ENCODE measurements around the gene MRAS. TPM values are rescaled to one million over a fixed set of nuclear protein-coding genes. Genes with fewer than 3 reads are reported as not detected.

Gene MRAS
- total RNA-seq, 1 donor from 2014 or later: 349 TPM

- Histone ChIP-seq H3K4me3 (no peak overlapping the region), H3K36me3 (peaks cover 10% of the 10 kb centered on the region), H3K27me3 (ENCODE audit: low read depth) (no peaks in the 10 kb centered on the region), H3K27ac (replicated peaks) (peak overlapping the region; percentile 92), H3K4me1 (peaks cover 100% of the 10 kb centered on the region), H3K9me3 (replicated peaks) (no peaks in the 10 kb centered on the region)
- no peak for TF ChIP-seq CTCF (IDR thresholded peaks at IDR 0.05; ENCODE audit: borderline replicate concordance)
- no peak for DNase-seq
- intact Hi-C loops (cut with micrococcal nuclease): no loop called here
Observed at GRCh38 chr3:138359148-138359918, 11.0 kb downstream of the MRAS start.

GRCh38 chr3:138359919-138360868 lies 11.8 kb downstream of the MRAS start:
- intact Hi-C loops (cut with micrococcal nuclease): no loop called here
- Histone ChIP-seq H3K36me3 (peaks cover 8% of the 10 kb centered on the region), H3K4me3 (no peak overlapping the region), H3K9me3 (replicated peaks) (no peaks in the 10 kb centered on the region), H3K27me3 (ENCODE audit: low read depth) (no peaks in the 10 kb centered on the region), H3K27ac (replicated peaks) (peak overlapping the region; percentile 92), H3K4me1 (peaks cover 100% of the 10 kb centered on the region)
- peak; percentile 77 for DNase-seq
- TF ChIP-seq CTCF (IDR thresholded peaks at IDR 0.05; ENCODE audit: borderline replicate concordance): no peak

GRCh38 chr3:138360869-138361525 lies 12.6 kb downstream of the MRAS start:
- peaks cover under 1% of the 10 kb centered on the region for H3K36me3 ChIP-seq
- intact Hi-C loops (cut with micrococcal nuclease): no loop called here
- no peaks in the 10 kb centered on the region for H3K27me3 ChIP-seq (ENCODE audit: low read depth)
- H3K9me3 ChIP-seq (replicated peaks): no peaks in the 10 kb centered on the region
- no peak for DNase-seq
- no peak overlapping the region for H3K4me3 ChIP-seq
- H3K27ac ChIP-seq (replicated peaks): peak overlapping the region; percentile 92
- no peak for TF ChIP-seq CTCF (IDR thresholded peaks at IDR 0.05; ENCODE audit: borderline replicate concordance)
- peaks cover 100% of the 10 kb centered on the region for H3K4me1 ChIP-seq

- no peak for DNase-seq
- Histone ChIP-seq H3K4me1 (peaks cover 100% of the 10 kb centered on the region), H3K27ac (replicated peaks) (peak overlapping the region; percentile 92), H3K4me3 (no peak overlapping the region), H3K27me3 (ENCODE audit: low read depth) (no peaks in the 10 kb centered on the region), H3K36me3 (no peaks in the 10 kb centered on the region), H3K9me3 (replicated peaks) (no peaks in the 10 kb centered on the region)
- no peak for TF ChIP-seq CTCF (IDR thresholded peaks at IDR 0.05; ENCODE audit: borderline replicate concordance)
- intact Hi-C loops (cut with micrococcal nuclease): no loop called here
Observed at GRCh38 chr3:138361561-138361971, 13.2 kb downstream of the MRAS start.

GRCh38 chr3:138362538-138362937 lies 14.2 kb downstream of the MRAS start:
- TF ChIP-seq CTCF (IDR thresholded peaks at IDR 0.05; ENCODE audit: borderline replicate concordance): no peak
- no peaks in the 10 kb centered on the region for H3K27me3 ChIP-seq (ENCODE audit: low read depth)
- DNase-seq: no peak
- peaks cover 100% of the 10 kb centered on the region for H3K4me1 ChIP-seq
- H3K4me3 ChIP-seq: no peak overlapping the region
- no peaks in the 10 kb centered on the region for H3K9me3 ChIP-seq (replicated peaks)
- intact Hi-C loops (cut with micrococcal nuclease): no loop called here
- H3K36me3 ChIP-seq: no peaks in the 10 kb centered on the region
- H3K27ac ChIP-seq (replicated peaks): peak overlapping the region; percentile 92
